Measurements from ENCODE around the gene CCL19. TPM values are rescaled to one million over a fixed set of nuclear protein-coding genes. Genes with fewer than 3 reads are reported as not detected.

Gene CCL19
- total and polyA plus RNA-seq, 2 of the 8 experiments (the other 6 are each of a cell fraction or from before 2014, with no cell fraction given) = not detected

GRCh38 chr9:34715639-34716215 is 24.7 kb upstream of the CCL19 start:
- ChIA-PET POLR2A (ENCODE audit: partially characterized antibody) (interaction anchor here (0.6 to 0.8 kb wide), 2 partner anchors 274 to 367 kb away, joined by 3 to 4 read pairs; partner anchors contain the start of gene DNAJB5), CTCF (ENCODE audit: partially characterized antibody) (interaction anchor here (0.7 to 6.6 kb wide), 5 partner anchors 11 to 94 kb away, joined by 3 to 67 read pairs (median 3); no protein-coding TSS in a partner anchor)
- Histone ChIP-seq H4K91ac (replicated peaks; ENCODE audit: insufficient read length, low read length) (no peak overlapping the region), H3K14ac (ENCODE audit: insufficient read length) (no peak overlapping the region), H3K36me3 (ENCODE audit: control insufficient read depth in 2 of 4, insufficient read depth in 4 of 4, low read length in 3 of 4) (no peaks in the 10 kb centered on the region), H3K56ac (replicated peaks; ENCODE audit: insufficient read length, low read depth, low read length) (no peak overlapping the region), H4K8ac (ENCODE audit: extremely low read depth, insufficient read depth, low read length) (no peak overlapping the region), H3K79me2 (ENCODE audit: control insufficient read depth in 1 of 2, insufficient read depth in 2 of 2, low read length in 2 of 2) (no peaks in the 10 kb centered on the region), H2BK15ac (ENCODE audit: low read length) (no peak overlapping the region), H3K23me2 (ENCODE audit: low read depth, low read length) (0 out of 2 replicates have a peak, but pooled peaks cover 2% of the 10 kb centered on the region), H3K4ac (replicated peaks; ENCODE audit: insufficient read length, low read depth, low read length) (no peak overlapping the region), H2BK20ac (ENCODE audit: low read length) (no peak overlapping the region), H3K18ac (ENCODE audit: extremely low read depth, low read length) (no peak overlapping the region), H3K23ac (ENCODE audit: insufficient read length) (no peak overlapping the region), H3K9me3 (ENCODE audit: insufficient read depth in 2 of 2, low read depth in 1 of 2, low read length in 1 of 2) (no peaks in the 10 kb centered on the region), H3K4me1 (replicated peaks in 1 of 4; ENCODE audit: control insufficient read depth in 3 of 4, insufficient read depth in 4 of 4, low read length in 3 of 4) (0 out of 7 replicates have a peak, but pooled peaks cover 0 to 4% (median 0%) of the 10 kb centered on the region in 4 experiments), H3K9ac (replicated peaks in 1 of 4; ENCODE audit: extremely low read depth in 1 of 4, low read depth in 3 of 4, low read length in 3 of 4) (no peak overlapping the region), H2BK120ac (replicated peaks; ENCODE audit: low read depth, low read length) (no peak overlapping the region), H2BK5ac (ENCODE audit: low read depth, low read length) (no peak overlapping the region), H3K4me2 (ENCODE audit: insufficient read depth in 1 of 2, low read depth in 2 of 2, low read length in 2 of 2) (no peak overlapping the region), H2AFZ (ENCODE audit: low read length) (no peak overlapping the region), H3K27ac (ENCODE audit: low read depth, low read length) (no peak overlapping the region), H3K27me3 (replicated peaks in 1 of 4; ENCODE audit: control insufficient read depth in 3 of 4, extremely low read depth in 1 of 4, insufficient read depth in 3 of 4, low read length in 3 of 4) (peaks cover 0 to 3% (median 0%) of the 10 kb centered on the region in 4 experiments; a peak in 3 of 7 replicates), H2AK5ac (ENCODE audit: low read depth, low read length) (no peak overlapping the region), H4K20me1 (replicated peaks in 1 of 2; ENCODE audit: control insufficient read depth in 1 of 2, insufficient read depth in 2 of 2, low read length in 2 of 2) (no peaks in the 10 kb centered on the region), H2BK12ac (ENCODE audit: low read depth, low read length) (no peak overlapping the region), H3K79me1 (ENCODE audit: low read depth, low read length) (no peaks in the 10 kb centered on the region), H4K5ac (ENCODE audit: insufficient read length, low read depth, low read length) (no peak overlapping the region), H3K4me3 (ENCODE audit: extremely low read depth in 1 of 4, insufficient read depth in 2 of 4, low read depth in 3 of 4, low read length in 4 of 4) (no peak overlapping the region)
- no peak for FAIRE-seq
- DNase-seq (ENCODE audit: low read depth in 1 of 2, low spot score in 2 of 2) = no peak
- no peak for TF ChIP-seq CHD2 (IDR thresholded peaks at IDR 0.05; ENCODE audit: low read length)
- no peak for TF ChIP-seq EGR1 (IDR thresholded peaks at IDR 0.05; ENCODE audit: borderline replicate concordance, low read depth, low read length)
- TF ChIP-seq, protein P1, sequence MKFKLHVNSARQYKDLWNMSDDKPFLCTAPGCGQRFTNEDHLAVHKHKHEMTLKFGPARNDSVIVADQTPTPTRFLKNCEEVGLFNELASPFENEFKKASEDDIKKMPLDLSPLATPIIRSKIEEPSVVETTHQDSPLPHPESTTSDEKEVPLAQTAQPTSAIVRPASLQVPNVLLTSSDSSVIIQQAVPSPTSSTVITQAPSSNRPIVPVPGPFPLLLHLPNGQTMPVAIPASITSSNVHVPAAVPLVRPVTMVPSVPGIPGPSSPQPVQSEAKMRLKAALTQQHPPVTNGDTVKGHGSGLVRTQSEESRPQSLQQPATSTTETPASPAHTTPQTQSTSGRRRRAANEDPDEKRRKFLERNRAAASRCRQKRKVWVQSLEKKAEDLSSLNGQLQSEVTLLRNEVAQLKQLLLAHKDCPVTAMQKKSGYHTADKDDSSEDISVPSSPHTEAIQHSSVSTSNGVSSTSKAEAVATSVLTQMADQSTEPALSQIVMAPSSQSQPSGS (IDR thresholded peaks at IDR 0.05; ENCODE audit: low read length) = no peak
- no peak for TF ChIP-seq POLR2A (IDR thresholded peaks at IDR 0.05; ENCODE audit: control extremely low read depth in 1 of 2, low read depth in 2 of 2, low read length in 2 of 2)
- TF ChIP-seq MAFK (IDR thresholded peaks at IDR 0.05; ENCODE audit: low read depth, low read length) = no peak
- peak; percentile 26; the same call in 1 of the 2 replicates for TF ChIP-seq E2F6 (IDR thresholded peaks at IDR 0.05)
- TF ChIP-seq TBP (IDR thresholded peaks at IDR 0.05; ENCODE audit: low read depth, low read length) = no peak
- TF ChIP-seq MAX (IDR thresholded peaks at IDR 0.05) = no peak
- peak; percentile 34; the same call in 1 of the 2 replicates for TF ChIP-seq CEBPB (IDR thresholded peaks at IDR 0.05; ENCODE audit: low read depth, low read length)
- TF ChIP-seq RBBP5 (IDR thresholded peaks at IDR 0.05; ENCODE audit: borderline replicate concordance, low read depth, low read length) = no peak
- WGBS, 2 experiments (ENCODE audit: extremely low coverage in 1 of 2, insufficient coverage in 1 of 2, insufficient read length in 1 of 2, insufficient replicate concordance in 2 of 2, low coverage in 1 of 2, low lambda C conversion rate in 2 of 2, missing lambda C conversion rate in 1 of 2) = 80% methylated on average over 7 of the region's 7 CpGs; no CpG with 5 or more reads in 1 of the 2 experiments
